Smooth muscle cell (in vitro differentiated cells): ENCODE measurements around the gene RNF113B. TPM values are rescaled to one million over a fixed set of nuclear protein-coding genes. Genes with fewer than 3 reads are reported as not detected.
A peak's percentile ranks its signal among the peaks of the same experiment; 100 is the strongest.

ENCODE experiments used
- DNase-seq: peaks from one replicate; lab custom pipeline; 2025; ENCODE audit not compliant: unreplicated experiment; lab: John Stamatoyannopoulos, UW
- H2AFZ ChIP-seq: fragments of 200-600 bp; sonication (generic); 2 replicates; pipeline ENCODE4 v1.6.0; 2016; ENCODE audit warnings: antibody characterized with exemption, low read depth, mild to moderate bottlenecking
- H3F3A ChIP-seq: fragments of 200-600 bp; sonication (generic); 2 replicates; pipeline ENCODE4 v1.6.0; 2017; ENCODE audit warnings: antibody characterized with exemption, low read depth
- H3K27ac ChIP-seq: fragments of 200-600 bp; sonication (generic); 2 replicates; pipeline ENCODE4 v1.5.1; 2016; ENCODE audit warnings: low read depth, mild to moderate bottlenecking
- H3K27me3 ChIP-seq: fragments of 200-600 bp; sonication (generic); 2 replicates; pipeline ENCODE4 v1.6.1; 2016; ENCODE audit warnings: low read depth, mild to moderate bottlenecking
- H3K36me3 ChIP-seq: fragments of 200-600 bp; sonication (generic); 2 replicates; pipeline ENCODE4 v1.5.1; 2016; ENCODE audit warnings: low read depth
- H3K4me1 ChIP-seq: fragments of 200-600 bp; sonication (generic); 2 replicates; pipeline ENCODE4 v1.5.1; 2016; ENCODE audit warnings: low read depth
- H3K4me2 ChIP-seq: fragments of 200-600 bp; sonication (generic); 2 replicates; pipeline ENCODE4 v1.6.0; 2016; ENCODE audit warnings: mild to moderate bottlenecking
- H3K4me3 ChIP-seq: fragments of 200-600 bp; sonication (generic); 2 replicates; pipeline ENCODE4 v1.5.1; 2016; ENCODE audit warnings: mild to moderate bottlenecking
- H3K79me2 ChIP-seq: fragments of 200-600 bp; sonication (generic); 2 replicates; pipeline ENCODE4 v1.6.0; 2016; ENCODE audit warnings: low read depth, mild to moderate bottlenecking
- H3K9ac ChIP-seq: fragments of 200-600 bp; sonication (generic); 2 replicates; pipeline ENCODE4 v1.6.0; 2016; ENCODE audit warnings: low read depth
- H3K9me3 ChIP-seq: fragments of 200-600 bp; sonication (generic); replicated peaks from 2 replicates; pipeline ENCODE4 v1.5.1; 2016; ENCODE audit warnings: low read depth
- H4K20me1 ChIP-seq: fragments of 200-600 bp; sonication (generic); 2 replicates; pipeline ENCODE4 v1.6.0; 2016; ENCODE audit warnings: low read depth
- CTCF ChIP-seq: fragments of 200-600 bp; sonication (generic); IDR thresholded peaks from 2 replicates; pipeline ENCODE4 v1.5.1; 2017; ENCODE audit warnings: borderline replicate concordance, mild to moderate bottlenecking, antibody characterized with exemption; ENCODE audit not compliant: insufficient read depth, poor library complexity, severe bottlenecking
- WGBS: methylation state at CpG from one replicate; pipeline ENCODE4 v1.1.7; 2016; ENCODE audit warnings: low lambda C conversion rate; 5-methylcytosine and 5-hydroxymethylcytosine counted together
- polyA plus RNA-seq: library from polyadenylated mRNA; unstranded; fragments of >200 nt; fragmentation: Nextera tagmentation; extraction: Ambion mirVana; gene quantifications from 2 replicates; pipeline ENCODE4 v1.2.1, GENCODE V29; 2016
- total RNA-seq: library from RNA; depleted of rRNA; stranded (reverse); fragments of >200 nt; gene quantifications from 2 replicates; pipeline ENCODE4 v1.2.3, GENCODE V29; 2014

The RNF113B gene
- total and polyA plus RNA-seq, 2 experiments from 2014 or later = 0.38 TPM; not detected in 1

GRCh38 chr13:98173431-98174152 lies 3.5 kb downstream of the RNF113B start:
- no peaks in the 10 kb centered on the region for H3K9me3 ChIP-seq
- no peak for DNase-seq
- peak overlapping the region; percentile 48 for H3K9ac ChIP-seq
- no peak overlapping the region for H2AFZ ChIP-seq
- TF ChIP-seq CTCF = no peak
- H3K4me1 ChIP-seq = peaks cover 45% of the 10 kb centered on the region
- no peak overlapping the region for H3K4me3 ChIP-seq
- 15% methylated on average over 9 of the region's 9 CpGs for WGBS
- peak overlapping the region; percentile 78 for H3K4me2 ChIP-seq
- H3K36me3 ChIP-seq = no peaks in the 10 kb centered on the region
- H3F3A ChIP-seq = peaks cover 30% of the 10 kb centered on the region
- peaks cover 10% of the 10 kb centered on the region for H4K20me1 ChIP-seq
- H3K27me3 ChIP-seq = no peaks in the 10 kb centered on the region
- H3K27ac ChIP-seq = peak overlapping the region; percentile 91
- H3K79me2 ChIP-seq = peaks cover 74% of the 10 kb centered on the region

GRCh38 chr13:98172590-98173422 lies 4.3 kb downstream of the RNF113B start:
- Histone ChIP-seq H3K4me2 (peak overlapping the region; percentile 78), H2AFZ (no peak overlapping the region), H3K9ac (peak overlapping the region; percentile 48), H3K79me2 (peaks cover 74% of the 10 kb centered on the region), H3K9me3 (no peaks in the 10 kb centered on the region), H4K20me1 (peaks cover 15% of the 10 kb centered on the region), H3K27me3 (no peaks in the 10 kb centered on the region), H3K4me1 (peaks cover 45% of the 10 kb centered on the region), H3F3A (peaks cover 30% of the 10 kb centered on the region), H3K4me3 (peak overlapping the region; percentile 10), H3K36me3 (no peaks in the 10 kb centered on the region), H3K27ac (peak overlapping the region; percentile 91)
- WGBS = 37% methylated on average over 7 of the region's 7 CpGs
- no peak for TF ChIP-seq CTCF
- no peak for DNase-seq

- Histone ChIP-seq H3K9me3 (no peaks in the 10 kb centered on the region), H3K4me2 (peak overlapping the region; percentile 78), H3K4me1 (peaks cover 45% of the 10 kb centered on the region), H3F3A (peaks cover 30% of the 10 kb centered on the region), H3K79me2 (peaks cover 74% of the 10 kb centered on the region), H3K4me3 (peak overlapping the region; percentile 10), H3K27me3 (no peaks in the 10 kb centered on the region), H3K36me3 (no peaks in the 10 kb centered on the region), H2AFZ (no peak overlapping the region), H4K20me1 (peaks cover 15% of the 10 kb centered on the region), H3K9ac (peak overlapping the region; percentile 48), H3K27ac (peak overlapping the region; percentile 91)
- 26% methylated on average over 14 of the region's 14 CpGs for WGBS
- no peak for TF ChIP-seq CTCF
- DNase-seq = no peak
These were observed 5.0 kb downstream of the RNF113B start for GRCh38 chr13:98171900-98172589.
